Measurements from ENCODE around the gene KIDINS220. TPM values are rescaled to one million over a fixed set of nuclear protein-coding genes. Genes with fewer than 3 reads are reported as not detected.
A peak's percentile ranks its signal among the peaks of the same experiment; 100 is the strongest.

Gene KIDINS220
- total and polyA plus RNA-seq, 2 of the 13 experiments (the other 11 are each of a cell fraction or from before 2014, with no cell fraction given): 25.2 to 32.3 TPM

DNA sequence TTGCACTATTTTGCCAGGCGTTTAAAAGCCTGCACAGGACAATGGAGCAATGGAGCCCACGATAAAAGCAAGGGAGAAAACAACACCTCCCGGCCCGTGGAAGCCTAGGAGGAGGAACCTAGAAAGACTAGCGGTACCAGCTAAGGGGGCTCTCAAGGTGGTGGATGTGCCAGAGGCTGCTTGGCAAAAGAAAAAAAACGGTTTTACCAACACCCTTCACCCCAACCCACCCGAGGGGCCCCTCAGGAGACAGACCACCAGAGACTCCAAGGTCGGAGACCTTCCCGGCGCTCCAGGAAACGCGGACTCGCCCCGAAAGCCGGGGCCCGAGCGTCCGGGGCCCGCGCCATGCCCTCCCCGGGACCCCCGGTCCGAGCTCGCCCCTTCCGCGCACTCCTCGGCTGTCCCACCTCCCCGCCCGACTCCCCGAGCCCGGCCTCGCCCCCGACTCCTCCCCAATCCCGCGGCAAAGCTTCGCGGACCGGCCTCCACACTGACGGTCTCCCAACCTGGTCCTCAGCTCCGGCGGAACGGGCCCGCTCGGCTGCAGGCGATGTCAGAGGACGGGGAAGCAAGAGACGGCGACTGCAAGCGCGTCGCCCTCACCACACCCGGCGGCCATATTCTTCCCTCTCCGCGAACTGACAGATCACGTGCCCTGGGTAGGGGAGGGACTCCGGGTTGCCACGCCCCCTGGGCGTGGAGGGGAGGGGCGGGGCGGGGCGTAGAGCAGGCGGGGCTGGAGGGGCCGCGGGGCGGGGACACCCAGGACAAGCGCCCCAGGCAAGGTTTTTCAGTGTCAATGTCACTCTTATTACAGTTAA lies at the start of gene KIDINS220 (continued):
- TF ChIP-seq, protein P1, sequence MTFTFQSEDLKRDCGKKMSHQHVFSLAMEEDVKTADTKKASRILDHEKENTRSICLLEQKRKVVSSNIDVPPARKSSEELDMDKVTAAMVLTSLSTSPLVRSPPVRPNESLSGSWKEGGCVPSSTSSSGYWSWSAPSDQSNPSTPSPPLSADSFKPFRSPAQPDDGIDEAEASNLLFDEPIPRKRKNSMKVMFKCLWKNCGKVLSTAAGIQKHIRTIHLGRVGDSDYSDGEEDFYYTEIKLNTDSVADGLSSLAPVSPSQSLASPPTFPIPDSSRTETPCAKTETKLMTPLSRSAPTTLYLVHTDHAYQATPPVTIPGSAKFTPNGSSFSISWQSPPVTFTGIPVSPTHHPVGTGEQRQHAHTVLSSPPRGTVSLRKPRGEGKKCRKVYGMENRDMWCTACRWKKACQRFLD (CRISPR knock-in tag; IDR thresholded peaks at IDR 0.05; ENCODE audit: borderline replicate concordance): no peak; the same call in 1 of the 2 replicates
- TF ChIP-seq KLF15 (CRISPR knock-in tag; IDR thresholded peaks at IDR 0.05; ENCODE audit: borderline replicate concordance) (0 out of 2 replicates have a peak, but pooled peaks have one; percentile 22), NONO (IDR thresholded peaks at IDR 0.05) (no peak), NONO (CRISPR knock-in tag; conservative IDR thresholded peaks at IDR 0.05) (peak; percentile 78), TAF1 (CRISPR knock-in tag; IDR thresholded peaks at IDR 0.05) (peak; percentile 95), SIN3A (IDR thresholded peaks at IDR 0.05; ENCODE audit: borderline replicate concordance, low read depth, low read length) (peak; percentile 88; the same call in 1 of the 2 replicates), PAF1 (CRISPR knock-in tag; IDR thresholded peaks at IDR 0.05) (no peak), ZNF510 (CRISPR knock-in tag; IDR thresholded peaks at IDR 0.05; ENCODE audit: low read depth) (0 out of 2 replicates have a peak, but pooled peaks have one; percentile 27), RBM39 (IDR thresholded peaks at IDR 0.05; ENCODE audit: low read depth, low read length, poor library complexity, severe bottlenecking) (no peak), ZNF451 (CRISPR knock-in tag; IDR thresholded peaks at IDR 0.05) (peak; percentile 84; the same call in 1 of the 2 replicates), BCL6 (CRISPR knock-in tag; IDR thresholded peaks at IDR 0.05) (peak; percentile 30; the same call in 1 of the 2 replicates), MXD4 (CRISPR knock-in tag; IDR thresholded peaks at IDR 0.05) (peak; percentile 75), ZNF569 (CRISPR knock-in tag; IDR thresholded peaks at IDR 0.05; ENCODE audit: borderline replicate concordance) (0 out of 2 replicates have a peak, but pooled peaks have one; percentile 60), ZNF616 (CRISPR knock-in tag; IDR thresholded peaks at IDR 0.05; ENCODE audit: low read depth) (peak; percentile 47), ZNF605 (CRISPR knock-in tag; IDR thresholded peaks at IDR 0.05) (no peak), XRCC5 (optimal IDR thresholded peaks at IDR 0.05; ENCODE audit: low read length) (peak; percentile 58), ZNF354B (CRISPR knock-in tag; IDR thresholded peaks at IDR 0.05) (no peak), ASH2L (IDR thresholded peaks at IDR 0.05; ENCODE audit: insufficient read length, low read depth, low read length) (peak; percentile 93), MED13 (CRISPR knock-in tag; IDR thresholded peaks at IDR 0.05) (0 out of 2 replicates have a peak, but pooled peaks have one; percentile 22), RARG (CRISPR knock-in tag; IDR thresholded peaks at IDR 0.05; ENCODE audit: low read depth) (no peak), PRMT3 (CRISPR knock-in tag; IDR thresholded peaks at IDR 0.05; ENCODE audit: borderline replicate concordance, low read depth) (no peak)
- TF ChIP-seq, protein P2, sequence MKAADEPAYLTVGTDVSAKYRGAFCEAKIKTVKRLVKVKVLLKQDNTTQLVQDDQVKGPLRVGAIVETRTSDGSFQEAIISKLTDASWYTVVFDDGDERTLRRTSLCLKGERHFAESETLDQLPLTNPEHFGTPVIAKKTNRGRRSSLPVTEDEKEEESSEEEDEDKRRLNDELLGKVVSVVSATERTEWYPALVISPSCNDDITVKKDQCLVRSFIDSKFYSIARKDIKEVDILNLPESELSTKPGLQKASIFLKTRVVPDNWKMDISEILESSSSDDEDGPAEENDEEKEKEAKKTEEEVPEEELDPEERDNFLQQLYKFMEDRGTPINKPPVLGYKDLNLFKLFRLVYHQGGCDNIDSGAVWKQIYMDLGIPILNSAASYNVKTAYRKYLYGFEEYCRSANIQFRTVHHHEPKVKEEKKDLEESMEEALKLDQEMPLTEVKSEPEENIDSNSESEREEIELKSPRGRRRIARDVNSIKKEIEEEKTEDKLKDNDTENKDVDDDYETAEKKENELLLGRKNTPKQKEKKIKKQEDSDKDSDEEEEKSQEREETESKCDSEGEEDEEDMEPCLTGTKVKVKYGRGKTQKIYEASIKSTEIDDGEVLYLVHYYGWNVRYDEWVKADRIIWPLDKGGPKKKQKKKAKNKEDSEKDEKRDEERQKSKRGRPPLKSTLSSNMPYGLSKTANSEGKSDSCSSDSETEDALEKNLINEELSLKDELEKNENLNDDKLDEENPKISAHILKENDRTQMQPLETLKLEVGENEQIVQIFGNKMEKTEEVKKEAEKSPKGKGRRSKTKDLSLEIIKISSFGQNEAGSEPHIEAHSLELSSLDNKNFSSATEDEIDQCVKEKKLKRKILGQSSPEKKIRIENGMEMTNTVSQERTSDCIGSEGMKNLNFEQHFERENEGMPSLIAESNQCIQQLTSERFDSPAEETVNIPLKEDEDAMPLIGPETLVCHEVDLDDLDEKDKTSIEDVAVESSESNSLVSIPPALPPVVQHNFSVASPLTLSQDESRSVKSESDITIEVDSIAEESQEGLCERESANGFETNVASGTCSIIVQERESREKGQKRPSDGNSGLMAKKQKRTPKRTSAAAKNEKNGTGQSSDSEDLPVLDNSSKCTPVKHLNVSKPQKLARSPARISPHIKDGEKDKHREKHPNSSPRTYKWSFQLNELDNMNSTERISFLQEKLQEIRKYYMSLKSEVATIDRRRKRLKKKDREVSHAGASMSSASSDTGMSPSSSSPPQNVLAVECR (CRISPR knock-in tag; IDR thresholded peaks at IDR 0.05; ENCODE audit: borderline replicate concordance): peak; percentile 95
- TF ChIP-seq, protein P3, sequence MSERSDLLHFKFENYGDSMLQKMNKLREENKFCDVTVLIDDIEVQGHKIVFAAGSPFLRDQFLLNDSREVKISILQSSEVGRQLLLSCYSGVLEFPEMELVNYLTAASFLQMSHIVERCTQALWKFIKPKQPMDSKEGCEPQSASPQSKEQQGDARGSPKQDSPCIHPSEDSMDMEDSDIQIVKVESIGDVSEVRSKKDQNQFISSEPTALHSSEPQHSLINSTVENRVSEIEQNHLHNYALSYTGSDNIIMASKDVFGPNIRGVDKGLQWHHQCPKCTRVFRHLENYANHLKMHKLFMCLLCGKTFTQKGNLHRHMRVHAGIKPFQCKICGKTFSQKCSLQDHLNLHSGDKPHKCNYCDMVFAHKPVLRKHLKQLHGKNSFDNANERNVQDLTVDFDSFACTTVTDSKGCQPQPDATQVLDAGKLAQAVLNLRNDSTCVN (CRISPR knock-in tag; IDR thresholded peaks at IDR 0.05; ENCODE audit: borderline replicate concordance): peak; percentile 85

All from HepG2 (cell line).